HG03469 (cell line): Measurements from ENCODE around the gene SBF2.
"Not testable (repeated sequence)": the region's sequence is repeated elsewhere in the genome, so short reads cannot be mapped to it uniquely, and the experiment has no call there.

ENCODE experiments used
- ATAC-seq: cut with Tn5 transposase; IDR thresholded peaks from one replicate; pipeline ENCODE4 v1.9.1; 2021; ENCODE audit warnings: mild to moderate bottlenecking, moderate library complexity, moderate number of reproducible peaks; ENCODE audit not compliant: unreplicated experiment

Gene SBF2

DNA sequence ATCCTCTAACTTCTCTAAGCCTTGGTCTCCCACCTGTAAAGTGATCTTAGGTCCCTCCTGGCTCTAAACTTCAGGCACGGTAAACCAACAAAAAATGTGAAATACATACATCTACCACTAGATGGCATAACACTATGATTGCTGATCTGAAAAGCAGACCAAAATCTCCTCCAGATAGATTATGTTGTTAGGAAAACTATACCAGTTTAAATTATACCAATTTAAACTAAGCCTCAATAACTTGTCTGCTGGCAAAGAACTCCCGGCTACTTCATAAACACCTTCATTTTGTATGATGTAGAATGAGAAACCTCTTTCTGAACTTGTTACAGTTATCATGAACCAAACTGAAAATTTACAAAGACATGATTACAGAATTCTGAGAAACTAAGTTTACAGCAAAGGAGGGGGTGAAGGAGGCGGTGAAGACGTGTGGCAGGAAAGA, 85.9 kb downstream of the SBF2 start:
- ATAC-seq = no peak

DNA sequence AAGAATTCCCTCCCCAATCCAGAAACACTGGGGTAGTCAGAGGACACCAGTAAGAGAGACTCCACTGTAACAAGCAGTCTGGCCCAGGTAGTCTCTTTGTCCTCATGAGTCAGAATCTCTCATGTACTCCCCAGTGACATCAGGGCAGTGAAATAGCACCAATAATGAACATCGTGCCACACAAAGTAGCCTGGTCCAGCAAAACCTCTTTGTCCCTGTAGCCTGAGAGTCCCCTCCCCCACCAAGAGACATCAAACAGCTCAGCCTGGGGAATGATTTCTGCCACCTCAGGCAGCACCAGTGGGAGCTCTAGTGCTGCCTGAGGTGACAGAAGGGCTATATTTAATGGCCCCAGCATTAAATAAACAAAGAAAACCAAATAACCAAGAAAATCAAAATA, 88.1 kb downstream of the SBF2 start:
- no peak for ATAC-seq

DNA sequence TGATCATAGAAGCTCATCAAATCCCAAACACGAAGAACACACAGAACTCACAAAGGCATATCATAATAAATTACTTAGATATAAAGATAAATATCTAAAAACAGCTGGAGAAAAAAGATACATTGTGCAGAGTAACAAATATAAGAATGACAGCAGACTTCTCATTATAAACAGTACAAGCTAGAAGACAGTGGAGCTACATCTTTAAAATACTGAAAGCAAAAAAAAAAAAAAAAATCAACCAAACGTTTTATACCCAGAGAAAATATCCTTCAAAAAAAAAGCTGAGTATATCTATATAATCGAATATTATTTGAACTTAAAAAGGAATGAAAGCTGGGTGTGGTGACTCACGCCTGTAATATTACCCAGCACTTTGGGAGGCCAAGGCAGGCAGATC, 90.0 kb downstream of the SBF2 start:
- no peak for ATAC-seq

DNA sequence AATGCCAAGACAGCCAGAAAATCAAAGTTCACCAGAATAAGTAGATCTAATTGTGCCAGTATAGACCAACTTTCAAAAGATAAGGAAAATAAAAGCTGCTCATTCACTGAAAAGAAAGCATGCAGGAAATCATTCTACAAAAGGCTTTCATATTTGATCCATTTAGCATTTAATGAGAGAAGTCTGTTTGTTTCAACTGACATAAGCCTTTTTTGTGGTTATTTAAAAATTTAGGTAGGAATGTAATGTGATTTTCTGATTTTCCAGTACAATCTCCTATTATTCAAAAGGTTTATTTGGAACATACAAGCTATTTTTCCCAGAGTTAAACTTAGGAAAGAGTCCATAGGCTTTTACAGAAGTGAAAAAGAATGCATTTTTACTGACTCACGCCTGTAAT, 92.7 kb downstream of the SBF2 start:
- no peak for ATAC-seq

DNA sequence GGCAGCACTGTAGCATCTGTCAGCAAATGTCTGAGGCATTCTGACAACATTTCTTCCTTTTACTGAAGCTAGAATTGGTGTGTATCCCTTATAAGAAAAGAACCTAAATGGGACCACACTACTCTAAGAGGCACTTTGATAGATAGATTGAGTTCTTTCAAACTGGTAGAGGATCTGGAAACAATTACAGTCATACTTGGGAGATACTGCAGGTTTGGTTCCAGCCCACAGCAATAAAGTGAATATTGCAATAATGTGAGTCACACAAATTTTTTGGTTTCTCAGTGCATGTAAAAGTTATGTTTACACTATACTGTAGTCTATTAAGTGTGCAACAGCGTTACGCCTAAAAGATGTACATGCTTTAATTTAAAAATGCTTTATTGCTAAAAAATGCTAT, 96.9 kb downstream of the SBF2 start:
- no peak for ATAC-seq

DNA sequence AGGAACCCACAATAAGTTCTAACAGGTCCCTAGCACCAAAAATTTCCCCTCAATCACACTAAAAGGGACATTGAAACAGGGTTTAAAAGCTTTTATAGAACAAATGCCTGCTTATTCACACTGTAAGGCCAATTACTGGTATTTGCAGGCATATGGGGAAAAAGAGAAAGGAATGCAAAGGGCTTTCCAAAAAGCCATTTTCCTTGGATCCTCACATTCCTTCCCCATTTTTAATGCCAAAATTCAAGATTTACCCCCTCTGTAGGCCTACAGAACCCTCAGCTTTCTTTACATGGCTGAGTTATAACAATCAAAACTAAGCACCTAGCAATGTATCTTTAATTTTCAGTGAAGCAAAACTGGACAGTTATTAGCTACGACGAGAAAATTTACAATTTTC, 102.0 kb downstream of the SBF2 start:
- no peak for ATAC-seq

DNA sequence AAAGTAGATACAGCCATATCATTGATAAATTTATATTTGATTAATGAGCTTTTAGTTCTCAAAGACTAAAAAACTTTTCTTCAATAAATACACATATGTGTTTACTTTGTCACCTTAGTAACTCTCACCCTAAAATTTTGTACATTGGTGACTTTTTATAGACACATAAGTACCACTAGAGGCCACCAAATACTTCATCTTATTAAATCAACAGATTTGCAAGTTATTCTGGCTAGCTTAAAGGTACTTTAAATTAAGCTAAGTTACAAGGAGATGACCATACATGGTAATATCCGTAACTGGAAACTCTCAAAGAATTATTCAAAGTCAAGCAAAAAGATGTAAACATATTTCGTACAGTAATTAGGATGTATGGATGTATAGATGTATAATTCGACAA, 112.2 kb downstream of the SBF2 start:
- no peak for ATAC-seq

DNA sequence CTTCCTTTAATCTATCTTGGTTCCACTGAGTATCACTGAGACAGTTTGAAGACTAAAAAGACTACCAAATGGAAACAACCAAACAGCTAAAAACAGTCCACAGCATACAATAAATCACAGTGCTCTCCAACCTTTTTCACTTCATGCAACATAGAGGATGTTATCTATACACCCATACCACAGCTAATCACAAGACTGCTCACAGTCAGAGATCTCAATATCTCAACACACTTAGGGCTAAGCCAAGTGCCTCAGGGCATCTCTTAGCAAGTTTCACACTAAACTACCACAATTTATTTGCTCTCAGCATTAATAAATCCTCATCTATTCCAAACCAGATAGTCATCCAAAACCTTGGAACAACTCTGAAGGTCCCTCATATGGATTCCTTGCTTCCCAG, 129.4 kb downstream of the SBF2 start:
- no peak for ATAC-seq

DNA sequence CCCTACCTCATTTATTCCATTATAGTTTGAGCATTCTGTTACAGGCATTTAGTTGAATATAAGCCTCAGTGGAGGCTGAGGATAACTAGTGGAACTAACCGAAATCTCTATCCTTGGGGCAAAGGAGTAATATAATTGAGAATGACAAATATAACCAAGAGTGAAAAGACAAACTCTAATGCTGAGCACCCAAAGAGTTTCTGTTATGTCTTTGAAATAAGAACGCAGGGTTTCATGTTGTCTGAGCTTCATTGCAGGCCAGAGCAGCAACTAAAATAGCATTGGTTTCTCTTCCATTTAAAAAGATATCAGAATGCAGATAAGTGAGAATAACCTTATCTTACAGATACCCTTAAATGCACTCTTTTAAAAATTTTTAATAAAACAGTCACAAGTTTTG, 131.8 kb downstream of the SBF2 start:
- no peak for ATAC-seq

DNA sequence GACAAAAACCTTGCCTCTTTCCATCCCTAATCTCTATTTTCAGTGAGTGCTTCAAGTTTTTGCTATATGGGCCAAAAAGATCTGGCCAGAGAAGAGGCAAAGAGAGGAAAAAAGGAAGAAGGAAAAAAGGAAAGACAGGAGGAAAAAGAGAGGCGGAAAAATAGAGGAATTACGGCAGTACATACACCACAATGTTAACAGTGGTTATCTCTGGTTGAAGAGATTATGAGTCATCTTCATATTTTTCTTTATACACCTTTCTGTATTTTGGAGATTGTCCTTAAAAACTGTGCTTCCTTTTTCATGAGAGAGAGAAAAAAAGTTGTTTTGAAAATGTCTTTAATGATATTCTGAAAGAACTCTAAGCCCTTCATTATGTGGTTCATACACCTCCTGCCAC, 133.7 kb downstream of the SBF2 start:
- no peak for ATAC-seq

DNA sequence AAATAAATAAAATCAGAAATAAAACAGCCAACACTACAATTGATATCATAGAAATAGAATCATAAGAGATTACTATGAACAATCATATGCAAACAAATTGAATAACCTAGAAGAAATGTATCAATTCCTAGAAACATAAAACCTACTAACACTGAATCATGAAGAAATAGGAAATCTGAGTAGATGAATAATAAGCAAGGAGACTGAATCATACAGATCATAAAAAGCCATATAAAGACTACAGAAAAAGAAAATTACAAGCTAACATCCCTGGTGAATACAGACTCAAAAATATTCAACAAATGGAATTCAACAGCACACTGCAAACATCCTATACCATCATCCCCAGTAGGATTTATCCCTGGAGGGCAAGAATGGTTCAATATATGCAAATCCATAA, 135.6 kb downstream of the SBF2 start:
- no peak for ATAC-seq

DNA sequence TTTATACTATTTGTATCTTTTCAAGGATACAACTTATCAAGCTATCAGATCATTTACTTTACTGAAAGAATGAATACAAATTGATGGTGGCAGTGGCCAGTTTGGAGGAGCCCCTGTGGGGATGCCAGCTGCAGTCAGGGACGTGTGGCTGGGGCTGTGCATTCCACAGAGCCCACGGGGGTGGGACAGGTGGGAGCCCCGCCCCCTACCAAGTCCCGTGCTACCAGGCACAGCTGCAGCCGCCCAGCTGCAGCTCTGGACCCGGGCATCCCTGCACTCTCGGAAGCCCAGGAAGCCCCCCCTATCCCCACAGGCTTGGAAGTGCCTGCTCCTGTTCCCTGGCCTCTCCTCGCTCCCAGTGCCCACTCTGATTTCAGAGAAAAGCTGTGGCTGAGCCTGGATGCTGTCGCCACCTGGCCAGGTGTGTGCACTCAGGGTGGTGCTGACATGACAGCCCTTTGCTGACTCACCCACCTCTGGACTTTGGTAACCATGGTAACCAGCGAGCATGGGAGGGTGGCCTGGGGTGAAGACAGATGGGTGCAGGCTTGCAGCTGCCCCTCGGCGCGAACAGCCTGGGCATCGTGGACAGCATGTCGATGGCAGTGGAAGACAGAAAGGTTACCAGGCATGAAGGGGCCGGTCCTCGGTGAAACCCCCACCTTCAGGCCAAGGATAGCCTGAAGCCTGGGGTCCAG, 138.1 kb downstream of the SBF2 start:
- no peak for ATAC-seq

DNA sequence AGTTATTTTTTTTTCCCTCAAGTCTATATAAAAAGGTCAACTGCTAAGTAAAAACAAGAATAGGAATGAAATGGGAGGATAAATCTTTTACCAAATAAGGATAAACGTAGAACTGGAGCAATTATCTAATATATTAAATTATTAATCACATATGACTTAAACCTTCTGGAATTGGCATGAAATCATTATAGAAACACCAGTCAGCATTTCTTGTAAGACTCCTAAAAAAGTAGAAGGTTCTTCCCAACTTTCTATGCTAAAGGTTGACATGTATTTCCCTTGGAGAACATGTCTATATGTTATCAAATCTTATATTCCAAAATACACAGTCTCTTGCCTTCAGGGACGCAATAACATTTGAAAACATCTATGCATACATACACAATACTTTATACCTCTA, 143.2 kb downstream of the SBF2 start:
- no peak for ATAC-seq

DNA sequence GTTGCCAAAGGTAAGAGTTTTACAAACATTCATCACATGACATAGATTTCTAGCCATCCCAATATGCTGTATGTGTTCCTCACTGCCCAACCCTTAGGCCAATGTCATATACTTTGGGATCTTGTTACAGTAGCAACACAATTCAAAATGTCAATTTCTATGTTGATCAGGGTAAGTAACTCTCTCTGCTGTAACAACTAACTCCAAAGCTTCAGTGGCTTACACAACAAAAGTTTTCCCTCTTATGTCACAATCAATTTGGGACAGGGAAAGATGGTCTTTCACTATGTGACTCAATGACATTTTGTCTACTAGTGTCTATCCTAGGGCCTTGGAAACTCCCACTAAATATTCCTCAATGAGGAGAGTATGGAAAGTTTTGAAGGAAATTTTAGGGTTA, 144.5 kb downstream of the SBF2 start:
- ATAC-seq = no peak

DNA sequence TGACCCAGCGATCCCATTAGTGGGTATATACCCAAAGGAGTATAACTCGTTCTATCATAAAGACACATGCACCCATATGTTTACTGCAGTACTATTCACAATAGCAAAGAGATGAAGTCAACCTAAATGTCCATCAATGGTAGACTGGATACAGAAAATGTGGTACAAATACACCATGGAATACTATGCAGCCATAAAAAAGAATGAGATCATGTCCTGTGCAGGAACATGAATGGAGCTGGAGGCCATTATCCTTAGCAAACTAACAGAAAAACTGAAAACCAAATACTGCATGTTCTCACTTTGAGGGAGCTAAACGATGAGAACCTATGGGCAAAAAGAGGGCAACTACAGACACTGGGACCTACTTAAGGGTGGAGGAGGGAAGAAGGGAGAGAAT, 146.8 kb downstream of the SBF2 start:
- no peak for ATAC-seq

DNA sequence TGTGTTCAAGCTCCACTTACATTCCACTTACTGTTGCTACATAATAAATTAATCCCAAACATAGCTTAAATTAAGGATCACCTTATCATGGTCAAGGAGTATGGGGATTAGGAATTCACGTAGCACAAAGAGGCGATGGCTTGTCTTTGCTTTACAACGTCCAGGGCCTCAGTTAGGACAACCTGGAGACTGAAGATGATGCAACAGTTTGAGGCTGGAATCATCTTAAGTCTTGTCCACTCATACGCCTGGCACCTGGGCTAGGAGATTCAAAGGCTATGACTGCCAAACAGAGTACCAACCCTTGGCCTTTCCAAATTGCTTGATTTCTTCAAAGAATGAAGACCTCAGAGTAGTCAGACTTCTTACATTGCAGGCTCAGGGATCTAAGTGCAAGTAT, 149.1 kb downstream of the SBF2 start:
- no peak for ATAC-seq

DNA sequence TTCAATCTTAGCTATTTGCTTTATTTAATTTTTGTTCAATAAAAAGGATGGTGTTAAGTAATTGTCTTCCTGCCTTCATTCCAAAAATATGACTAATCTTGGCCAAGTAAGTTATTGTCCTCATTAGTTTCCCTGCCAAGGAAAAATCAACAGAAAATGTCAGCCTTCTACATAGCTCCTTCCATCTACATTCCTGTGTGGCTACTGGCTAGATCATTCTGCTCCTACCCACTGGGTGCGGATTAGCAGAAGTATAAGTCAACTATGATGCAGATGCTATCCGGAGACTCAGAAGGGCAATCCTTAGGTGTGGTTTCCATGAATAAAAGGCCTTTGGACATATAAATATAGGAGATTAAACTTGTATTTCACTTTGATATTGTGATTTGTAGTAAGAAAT, 154.4 kb downstream of the SBF2 start:
- ATAC-seq = no peak

DNA sequence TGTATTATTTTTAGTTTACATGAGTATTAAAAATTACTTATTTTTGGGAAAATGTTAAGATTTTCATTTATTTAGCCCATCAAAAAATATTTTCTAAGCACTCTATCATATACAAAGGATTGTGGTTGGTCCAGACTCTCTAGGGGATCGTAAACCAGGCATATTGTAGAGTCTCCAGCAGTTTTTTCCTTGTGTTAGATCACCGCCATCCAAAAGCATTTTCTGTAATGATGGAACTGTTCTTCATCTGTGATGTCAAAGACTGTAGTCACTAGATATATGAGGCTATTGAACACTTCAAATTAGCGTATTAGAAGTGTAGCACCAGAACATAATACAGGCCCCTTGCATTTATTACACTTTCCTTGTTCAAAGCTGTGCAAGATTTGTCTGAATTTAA, 154.9 kb downstream of the SBF2 start:
- ATAC-seq = no peak

DNA sequence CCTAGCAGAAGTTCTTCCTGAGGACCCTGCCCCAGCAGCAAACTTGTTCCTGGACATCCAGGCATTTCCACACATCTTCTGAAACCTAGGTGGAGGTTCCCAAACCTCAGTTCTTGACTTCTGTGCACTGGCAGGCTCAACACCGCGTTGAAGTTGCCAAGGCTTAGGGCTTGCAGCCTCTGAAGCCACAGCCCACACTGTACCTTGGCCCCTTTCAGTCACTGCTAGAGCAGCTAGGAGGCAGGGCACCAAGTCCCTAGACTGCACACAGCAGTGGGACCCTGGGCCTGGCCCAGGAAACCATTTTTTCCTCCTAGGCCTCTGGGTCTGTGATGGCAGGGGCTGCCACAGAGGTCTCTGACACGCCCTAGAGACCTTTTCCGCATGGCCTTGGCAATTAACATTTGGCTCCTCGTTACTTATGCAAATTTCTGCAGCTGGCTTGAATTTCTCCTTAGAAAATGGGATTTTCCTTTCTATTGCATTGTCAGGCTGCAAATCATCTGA, 159.0 kb downstream of the SBF2 start:
- ATAC-seq = no peak

DNA sequence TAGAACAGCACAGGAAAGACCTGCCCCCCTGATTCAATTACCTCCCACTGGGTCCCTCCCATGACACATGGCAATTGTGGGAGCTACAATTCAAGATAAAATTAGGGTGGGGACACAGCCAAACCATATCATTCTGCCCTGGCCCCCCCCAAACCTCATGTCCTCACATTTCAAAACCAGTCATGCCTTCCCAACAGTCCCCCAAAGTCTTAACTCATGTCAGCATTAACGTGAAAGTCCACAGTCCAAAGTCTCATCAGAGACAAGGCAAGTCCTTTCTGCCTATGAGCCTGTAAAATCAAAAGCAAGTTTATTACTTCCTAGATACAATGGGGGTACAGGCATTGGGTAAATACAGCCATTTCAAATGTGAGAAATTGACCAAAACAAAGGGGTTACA, 159.8 kb downstream of the SBF2 start:
- ATAC-seq = not testable (repeated sequence)

DNA sequence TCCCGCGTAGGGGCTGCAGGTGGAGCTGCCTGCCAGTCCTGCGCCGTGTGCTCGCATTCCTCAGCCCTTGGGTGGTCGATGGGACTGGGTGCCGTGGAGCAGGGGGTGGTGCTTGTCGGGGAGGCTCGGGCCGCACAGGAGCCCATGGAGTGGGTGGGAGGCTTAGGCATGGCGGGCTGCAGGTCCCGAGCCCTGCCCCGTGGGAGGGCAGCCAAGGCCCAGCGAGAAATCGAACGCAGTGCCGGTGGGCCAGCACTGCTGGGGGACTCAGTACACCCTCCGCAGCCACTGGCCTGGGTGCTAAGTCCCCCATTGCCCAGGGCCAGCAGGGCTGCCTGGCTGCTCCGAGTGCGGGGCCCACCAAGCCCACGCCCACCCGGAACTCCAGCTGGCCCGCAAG, 160.8 kb downstream of the SBF2 start:
- ATAC-seq = not testable (repeated sequence)

DNA sequence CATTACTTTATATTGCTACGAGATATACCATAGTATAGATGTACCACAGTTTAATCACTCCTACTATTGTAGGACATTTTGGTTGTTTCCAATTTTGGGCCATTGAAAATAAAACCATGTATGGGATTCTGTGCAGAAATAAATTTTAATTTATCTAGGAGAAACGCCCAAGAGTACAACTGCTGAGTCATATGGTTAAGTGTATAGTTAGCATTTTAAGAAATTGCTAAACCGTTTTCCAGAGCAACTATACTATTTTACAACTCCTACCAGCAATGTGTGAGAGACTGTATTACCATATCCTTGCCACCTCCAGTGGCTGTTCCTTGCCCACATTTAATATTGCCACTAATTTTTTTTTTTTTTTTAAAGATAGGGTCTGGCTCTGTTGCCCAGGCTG, 163.1 kb downstream of the SBF2 start:
- ATAC-seq = no peak

DNA sequence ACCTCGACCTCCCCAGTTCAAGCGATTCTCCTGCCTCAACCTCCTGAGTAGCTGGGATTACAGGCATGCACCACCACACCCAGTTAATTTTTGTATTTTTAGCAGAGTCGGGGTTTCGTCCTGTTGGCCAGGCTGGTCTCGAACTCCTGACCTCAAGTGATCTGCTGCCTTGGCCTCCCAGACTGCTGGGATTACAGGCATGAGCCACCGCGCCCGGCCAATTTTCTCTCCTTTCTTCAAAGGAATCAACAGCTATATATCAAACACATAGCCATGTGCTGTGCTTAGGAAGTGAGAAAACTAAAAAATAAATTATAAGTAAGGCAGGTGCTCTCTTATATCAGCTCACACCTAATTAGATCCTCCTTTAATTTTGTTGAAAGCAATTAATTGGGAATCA, 164.8 kb downstream of the SBF2 start:
- not testable (repeated sequence) for ATAC-seq
